ENCODE data around the gene RHO. TPM values are rescaled to one million over a fixed set of nuclear protein-coding genes. Genes with fewer than 3 reads are reported as not detected.
A peak's percentile ranks its signal among the peaks of the same experiment; 100 is the strongest.
"Not testable (repeated sequence)": the region's sequence is repeated elsewhere in the genome, so short reads cannot be mapped to it uniquely, and the experiment has no call there.

Gene RHO
- not detected in 2 replicates for total RNA-seq

DNA sequence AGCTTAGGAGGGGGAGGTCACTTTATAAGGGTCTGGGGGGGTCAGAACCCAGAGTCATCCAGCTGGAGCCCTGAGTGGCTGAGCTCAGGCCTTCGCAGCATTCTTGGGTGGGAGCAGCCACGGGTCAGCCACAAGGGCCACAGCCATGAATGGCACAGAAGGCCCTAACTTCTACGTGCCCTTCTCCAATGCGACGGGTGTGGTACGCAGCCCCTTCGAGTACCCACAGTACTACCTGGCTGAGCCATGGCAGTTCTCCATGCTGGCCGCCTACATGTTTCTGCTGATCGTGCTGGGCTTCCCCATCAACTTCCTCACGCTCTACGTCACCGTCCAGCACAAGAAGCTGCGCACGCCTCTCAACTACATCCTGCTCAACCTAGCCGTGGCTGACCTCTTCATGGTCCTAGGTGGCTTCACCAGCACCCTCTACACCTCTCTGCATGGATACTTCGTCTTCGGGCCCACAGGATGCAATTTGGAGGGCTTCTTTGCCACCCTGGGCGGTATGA lies at the start of gene RHO:
TSS of gene RHO (plus strand) at position 51 of the 512 bp plus-strand sequence. CDS start at position 146, 95 bp downstream.
- DNase-seq (ENCODE audit: low read depth), result no peak
- TF ChIP-seq, protein P1, sequence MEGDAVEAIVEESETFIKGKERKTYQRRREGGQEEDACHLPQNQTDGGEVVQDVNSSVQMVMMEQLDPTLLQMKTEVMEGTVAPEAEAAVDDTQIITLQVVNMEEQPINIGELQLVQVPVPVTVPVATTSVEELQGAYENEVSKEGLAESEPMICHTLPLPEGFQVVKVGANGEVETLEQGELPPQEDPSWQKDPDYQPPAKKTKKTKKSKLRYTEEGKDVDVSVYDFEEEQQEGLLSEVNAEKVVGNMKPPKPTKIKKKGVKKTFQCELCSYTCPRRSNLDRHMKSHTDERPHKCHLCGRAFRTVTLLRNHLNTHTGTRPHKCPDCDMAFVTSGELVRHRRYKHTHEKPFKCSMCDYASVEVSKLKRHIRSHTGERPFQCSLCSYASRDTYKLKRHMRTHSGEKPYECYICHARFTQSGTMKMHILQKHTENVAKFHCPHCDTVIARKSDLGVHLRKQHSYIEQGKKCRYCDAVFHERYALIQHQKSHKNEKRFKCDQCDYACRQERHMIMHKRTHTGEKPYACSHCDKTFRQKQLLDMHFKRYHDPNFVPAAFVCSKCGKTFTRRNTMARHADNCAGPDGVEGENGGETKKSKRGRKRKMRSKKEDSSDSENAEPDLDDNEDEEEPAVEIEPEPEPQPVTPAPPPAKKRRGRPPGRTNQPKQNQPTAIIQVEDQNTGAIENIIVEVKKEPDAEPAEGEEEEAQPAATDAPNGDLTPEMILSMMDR (IDR thresholded peaks at IDR 0.05; ENCODE audit: insufficient read depth, low read depth, low read length), result no peak
- no peak within 1 kb of the TSS for H3K4me3 ChIP-seq (ENCODE audit: low read depth, low read length)

DNA sequence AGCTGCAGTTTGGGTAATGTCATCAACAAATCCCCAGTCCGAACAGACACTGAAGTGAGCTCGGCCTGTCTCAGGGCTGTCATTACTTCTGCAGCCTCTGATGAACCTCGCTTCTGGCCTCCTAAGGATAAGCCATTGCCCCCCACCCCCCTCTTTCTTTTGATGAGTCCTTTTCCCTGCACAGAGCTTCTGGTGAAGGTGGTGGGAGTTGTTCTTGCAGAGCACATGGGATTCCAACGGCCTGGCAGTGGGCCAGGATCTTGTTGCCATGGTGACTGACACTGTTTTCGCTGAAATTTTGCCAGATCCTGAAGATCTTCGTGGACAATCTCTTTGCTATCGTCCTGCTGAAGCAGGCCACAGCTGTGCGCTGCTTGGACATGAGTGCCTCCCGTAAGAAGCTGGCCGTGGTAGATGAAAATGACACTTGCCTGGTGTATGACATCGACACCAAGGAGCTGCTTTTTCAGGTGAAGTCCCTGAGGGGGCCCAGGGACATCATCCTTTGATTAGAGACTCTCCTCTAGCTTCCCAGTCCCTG lies 47.1 kb upstream of the RHO start:
- peak; percentile 45 for DNase-seq (ENCODE audit: low read depth)
- H3K4me3 ChIP-seq (ENCODE audit: low read depth, low read length), result not testable (repeated sequence)

DNA sequence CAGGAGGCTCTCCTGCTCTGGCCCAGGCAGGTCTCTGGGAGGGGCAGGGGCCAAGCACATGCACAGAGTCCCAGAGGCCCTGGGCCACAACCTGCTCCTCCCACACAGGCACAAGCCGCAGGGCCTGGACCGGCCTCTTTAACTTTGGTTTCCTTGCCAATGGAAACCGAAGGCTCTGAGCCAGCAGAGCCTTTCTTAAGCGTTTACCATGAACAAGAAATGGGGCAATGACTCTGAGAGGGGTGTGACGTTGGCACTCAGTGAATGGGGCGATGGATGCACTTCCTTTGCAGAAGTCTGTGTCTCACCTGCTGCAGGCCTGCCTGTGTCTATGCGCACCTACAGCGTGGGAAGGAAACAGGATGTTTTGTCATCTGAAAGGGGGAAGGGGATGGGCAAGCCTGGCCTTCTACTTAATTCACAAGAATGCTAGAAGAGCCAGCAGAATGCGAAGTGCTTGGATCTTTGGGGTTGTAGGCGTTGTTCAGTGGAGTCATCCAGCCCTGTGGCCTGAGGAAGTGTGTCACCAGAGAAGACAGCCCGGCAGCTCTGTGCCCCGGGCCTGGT lies 46.6 kb upstream of the RHO start:
- DNase-seq (ENCODE audit: low read depth), result peak; percentile 48
- no peak overlapping the region for H3K4me3 ChIP-seq (ENCODE audit: low read depth, low read length)
- TF ChIP-seq, protein P1 (IDR thresholded peaks at IDR 0.05; ENCODE audit: insufficient read depth, low read depth, low read length), result no peak

DNA sequence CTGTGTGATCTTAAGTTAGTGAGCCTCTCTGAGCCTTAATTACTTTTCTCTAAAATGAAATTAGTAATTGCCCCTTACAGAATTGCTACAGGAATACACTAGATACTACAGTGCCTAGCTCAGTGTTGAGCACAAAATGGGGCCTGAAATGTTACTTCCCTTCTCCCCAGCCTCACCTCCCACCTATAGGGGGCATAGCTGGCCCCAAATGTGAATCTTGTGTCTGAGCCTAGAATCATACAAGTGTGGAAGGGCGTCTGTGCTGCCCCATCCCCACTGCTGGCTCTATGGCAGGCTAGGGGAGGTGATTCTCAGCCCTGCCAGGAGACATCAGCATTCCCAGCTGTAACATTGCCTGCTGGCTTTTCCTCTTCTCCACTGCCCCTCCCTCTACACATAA lies 45.7 kb upstream of the RHO start:
- H3K4me3 ChIP-seq (ENCODE audit: low read depth, low read length), result no peak overlapping the region
- DNase-seq (ENCODE audit: low read depth), result no peak
- TF ChIP-seq, protein P1 (IDR thresholded peaks at IDR 0.05; ENCODE audit: insufficient read depth, low read depth, low read length), result peak; percentile 17

DNA sequence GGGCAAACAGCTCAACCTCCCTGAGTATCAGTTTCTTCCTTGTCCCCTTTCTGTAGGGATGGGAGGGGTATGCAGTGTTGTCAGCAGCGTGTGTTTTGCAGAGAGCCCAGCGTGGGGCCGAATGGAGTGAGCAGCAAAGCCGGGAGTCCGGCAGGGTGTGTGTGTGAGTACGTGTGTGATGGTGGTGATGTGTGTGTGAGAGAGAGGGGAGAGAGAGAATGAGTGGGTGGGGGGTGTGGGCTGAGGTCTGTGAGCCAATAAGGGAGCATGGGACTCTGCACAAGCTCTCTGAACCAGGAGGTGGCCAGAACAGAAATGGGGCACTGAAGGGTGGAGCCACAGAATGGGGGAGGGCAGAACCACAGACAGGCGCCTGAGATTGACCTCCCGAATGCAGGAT lies 44.6 kb upstream of the RHO start:
- DNase-seq (ENCODE audit: low read depth), result no peak
- TF ChIP-seq, protein P1 (IDR thresholded peaks at IDR 0.05; ENCODE audit: insufficient read depth, low read depth, low read length), result no peak
- no peak overlapping the region for H3K4me3 ChIP-seq (ENCODE audit: low read depth, low read length)

DNA sequence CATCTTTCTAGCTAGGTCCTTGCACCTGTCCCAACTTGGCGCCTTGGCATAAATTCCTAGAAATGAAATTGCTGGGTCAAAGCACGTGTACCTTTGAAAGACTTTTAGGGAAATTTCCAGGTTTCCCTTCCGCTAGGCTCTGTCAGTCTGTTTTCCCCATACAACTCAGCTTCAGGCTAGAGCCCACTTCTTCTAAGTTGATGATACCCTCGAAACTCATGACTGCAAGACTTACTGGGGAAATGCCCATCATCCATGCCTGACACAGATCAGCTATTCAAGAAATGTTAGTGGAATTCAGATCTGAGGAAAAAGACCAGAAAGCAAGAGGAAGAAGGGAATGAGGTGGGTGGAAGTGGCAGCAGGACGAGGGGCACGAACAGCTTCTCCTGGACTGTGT lies 43.3 kb upstream of the RHO start:
- not testable (repeated sequence) for DNase-seq (ENCODE audit: low read depth); H3K4me3 ChIP-seq (ENCODE audit: low read depth, low read length)

DNA sequence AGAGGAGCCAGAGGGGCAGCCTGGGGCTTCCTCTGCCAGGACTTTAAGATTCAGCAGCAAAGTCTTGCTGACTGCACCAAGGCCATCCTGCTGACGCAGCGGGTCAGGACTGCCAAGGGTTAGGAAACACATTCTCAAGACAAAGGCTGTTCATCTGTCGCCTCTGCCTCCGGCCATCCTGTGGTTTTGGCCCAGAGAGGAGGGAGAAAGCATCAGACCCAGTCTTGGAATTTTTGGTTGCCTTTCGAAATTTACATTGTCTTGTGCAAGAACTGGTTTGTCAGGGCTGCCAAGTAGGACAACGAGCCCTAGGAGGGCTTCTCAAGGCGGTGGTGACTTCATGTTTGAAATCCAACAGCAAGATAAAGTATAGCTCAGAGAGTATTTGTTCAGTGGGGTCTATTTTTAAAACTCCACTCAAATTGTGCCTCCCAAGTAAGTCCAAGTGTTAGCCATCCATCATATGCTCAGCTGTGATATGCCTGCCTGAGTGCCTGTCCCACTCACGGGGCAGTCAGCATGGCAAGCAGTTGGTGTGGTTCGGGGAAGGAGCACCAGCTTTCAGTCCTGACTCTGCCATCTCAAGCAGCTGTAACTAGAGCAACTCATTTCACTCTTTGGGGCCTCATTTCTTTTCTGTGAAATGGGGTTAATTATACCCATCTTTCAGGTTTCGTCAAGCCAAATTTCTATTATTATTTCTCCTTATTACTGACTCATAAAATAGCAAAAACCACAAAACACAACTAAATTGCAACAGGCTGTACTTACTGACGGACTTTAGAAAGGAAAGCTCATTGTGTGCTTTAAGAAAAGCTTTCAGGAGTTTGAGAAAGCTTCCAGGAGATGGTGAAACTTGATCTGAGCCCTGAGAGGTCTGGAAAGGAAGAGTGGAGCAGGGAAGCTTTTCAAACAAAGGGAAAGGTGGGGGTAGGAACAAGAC lies 42.4 kb upstream of the RHO start:
- TF ChIP-seq, protein P1 (IDR thresholded peaks at IDR 0.05; ENCODE audit: insufficient read depth, low read depth, low read length), result no peak
- peak; percentile 97 for DNase-seq (ENCODE audit: low read depth)
- no peak overlapping the region for H3K4me3 ChIP-seq (ENCODE audit: low read depth, low read length)

All from fibroblast of villous mesenchyme (primary cell).